ENCODE results near the gene TECPR2. TPM values are rescaled to one million over a fixed set of nuclear protein-coding genes. Genes with fewer than 3 reads are reported as not detected.

Gene TECPR2
- total and polyA plus RNA-seq, 4 donors = 2.0 to 12.6 (median 5.2) TPM

- H3K27ac ChIP-seq (ENCODE audit: low read depth in 1 of 2, low read length in 2 of 2) = no peak overlapping the region
- no peaks in the 10 kb centered on the region for H3K9me3 ChIP-seq (ENCODE audit: control insufficient read depth in 4 of 4, low read length in 3 of 4)
- H3K36me3 ChIP-seq (ENCODE audit: control insufficient read depth in 4 of 4, insufficient read depth in 3 of 4, low read depth in 1 of 4, low read length in 3 of 4) = no peaks in the 10 kb centered on the region
- H3K4me1 ChIP-seq (ENCODE audit: control insufficient read depth in 4 of 4, insufficient read depth in 4 of 4, low read length in 3 of 4) = no peaks in the 10 kb centered on the region
- no peaks in the 10 kb centered on the region for H3K27me3 ChIP-seq (ENCODE audit: control insufficient read depth in 4 of 4, insufficient read depth in 4 of 4, low read length in 3 of 4)
- H3K9ac ChIP-seq (ENCODE audit: low read depth in 1 of 2, low read length in 2 of 2) = no peak overlapping the region
- 89% methylated on average over 3 of the region's 3 CpGs for WGBS
- no peak overlapping the region for H3K4me3 ChIP-seq (ENCODE audit: low read depth in 1 of 3, low read length in 3 of 3)
- no peak for TF ChIP-seq MAX (IDR thresholded peaks at IDR 0.05)
- no peak for TF ChIP-seq REST (IDR thresholded peaks at IDR 0.05)
- no peak for TF ChIP-seq YY1 (IDR thresholded peaks at IDR 0.05)
- no peak for TF ChIP-seq NR2F2 (IDR thresholded peaks at IDR 0.05)
- no peak for TF ChIP-seq HNF4A (conservative IDR thresholded peaks at IDR 0.05)
- TF ChIP-seq TAF1 (conservative IDR thresholded peaks at IDR 0.05) = no peak
- no peak for TF ChIP-seq JUND (IDR thresholded peaks at IDR 0.05)
- TF ChIP-seq EGR1 (IDR thresholded peaks at IDR 0.05; ENCODE audit: low read depth in 2 of 2) = no peak
- TF ChIP-seq ZBTB33 (IDR thresholded peaks at IDR 0.05) = no peak
- TF ChIP-seq RAD21 (IDR thresholded peaks at IDR 0.05) = no peak
- no peak for TF ChIP-seq CTCF (IDR thresholded peaks at IDR 0.05; ENCODE audit: low read depth, low read length, missing input control)
- no peak for TF ChIP-seq FOXA1 (IDR thresholded peaks at IDR 0.05)
- DNase-seq (ENCODE audit: low spot score) = no peak
These were observed 169.5 kb downstream of the TECPR2 start for GRCh38 chr14:102532204-102532658.

GRCh38 chr14:102537981-102538601 lies 175.3 kb downstream of the TECPR2 start:
- DNase-seq (ENCODE audit: low spot score) = no peak
- TF ChIP-seq RAD21 (IDR thresholded peaks at IDR 0.05) (no peak), FOXA2 (IDR thresholded peaks at IDR 0.05) (no peak), YY1 (IDR thresholded peaks at IDR 0.05) (no peak)
- no peak overlapping the region for H3K4me3 ChIP-seq (ENCODE audit: low read depth in 1 of 3, low read length in 3 of 3)
- no peaks in the 10 kb centered on the region for H3K4me1 ChIP-seq (ENCODE audit: control insufficient read depth in 4 of 4, insufficient read depth in 4 of 4, low read length in 3 of 4)
- no peaks in the 10 kb centered on the region for H3K27me3 ChIP-seq (ENCODE audit: control insufficient read depth in 4 of 4, insufficient read depth in 4 of 4, low read length in 3 of 4)
- no peaks in the 10 kb centered on the region for H3K9me3 ChIP-seq (ENCODE audit: control insufficient read depth in 4 of 4, low read length in 3 of 4)
- no peaks in the 10 kb centered on the region for H3K36me3 ChIP-seq (ENCODE audit: control insufficient read depth in 4 of 4, insufficient read depth in 3 of 4, low read depth in 1 of 4, low read length in 3 of 4)
- no peak overlapping the region for H3K27ac ChIP-seq (ENCODE audit: low read depth in 1 of 2, low read length in 2 of 2)
- no peak overlapping the region for H3K9ac ChIP-seq (ENCODE audit: low read depth in 1 of 2, low read length in 2 of 2)
- 78% methylated on average over 15 of the region's 15 CpGs for WGBS
